ENCODE data around the gene ZIC2. TPM values are rescaled to one million over a fixed set of nuclear protein-coding genes. Genes with fewer than 3 reads are reported as not detected.

ZIC2 gene
- total RNA-seq, 1 experiment from 2014 or later, result 44.4 TPM

GRCh38 chr13:99956473-99957349 is 24.9 kb upstream of the ZIC2 start:
- Histone ChIP-seq H2AFZ (ENCODE audit: low read depth, low read length, poor library complexity, severe bottlenecking) (no peak overlapping the region), H3K27ac (ENCODE audit: low read depth, low read length) (no peak overlapping the region), H3K9ac (ENCODE audit: low read length) (no peak overlapping the region), H3K36me3 (ENCODE audit: control insufficient read depth in 1 of 2, insufficient read depth in 2 of 2, low read length in 2 of 2) (no peaks in the 10 kb centered on the region), H3K4me1 (ENCODE audit: control insufficient read depth in 1 of 2, insufficient read depth in 2 of 2, low read length in 2 of 2) (no peaks in the 10 kb centered on the region), H4K20me1 (ENCODE audit: insufficient read depth) (no peaks in the 10 kb centered on the region; the same call in 1 of the 2 replicates), H3K79me2 (ENCODE audit: insufficient read depth, low read length) (no peaks in the 10 kb centered on the region), H3K9me3 (ENCODE audit: control insufficient read depth in 1 of 2, insufficient read depth in 1 of 2, low read depth in 1 of 2, low read length in 2 of 2) (no peaks in the 10 kb centered on the region), H3K9me2 (ENCODE audit: insufficient read depth) (no peaks in the 10 kb centered on the region), H3K27me3 (ENCODE audit: insufficient read depth, low read length) (no peaks in the 10 kb centered on the region), H3K4me3 (replicated peaks in 1 of 2; ENCODE audit: low read depth in 1 of 2, low read length in 2 of 2) (no peak overlapping the region), H3K4me2 (ENCODE audit: low read length) (no peak overlapping the region)
- DNase-seq (ENCODE audit: low read depth, low spot score) (no peak), ATAC-seq (no peak)
- no TSS peak for BruUV-seq (replicated peaks)
- CTCF ChIA-PET, result interaction anchor here (0.6 kb wide), 1 partner anchor 688 kb away, joined by 3 read pairs; no protein-coding TSS in a partner anchor
- RAD21 ChIA-PET (ENCODE audit: low non-redundant PET in 1 of 2, low total read pairs in 2 of 2, uncharacterized antibody in 2 of 2, unreplicated experiment in 2 of 2), result no interaction called here
- intact Hi-C loops (cut with micrococcal nuclease), result no loop called here
- TF ChIP-seq YY1 (IDR thresholded peaks at IDR 0.05; ENCODE audit: extremely low read depth, insufficient replicate concordance, low read depth, low read length) (no peak), EZH2 (IDR thresholded peaks at IDR 0.05) (no peak), SP1 (IDR thresholded peaks at IDR 0.05; ENCODE audit: low read depth) (no peak), ATF3 (IDR thresholded peaks at IDR 0.05) (no peak)
- TF ChIP-seq, protein P1, sequence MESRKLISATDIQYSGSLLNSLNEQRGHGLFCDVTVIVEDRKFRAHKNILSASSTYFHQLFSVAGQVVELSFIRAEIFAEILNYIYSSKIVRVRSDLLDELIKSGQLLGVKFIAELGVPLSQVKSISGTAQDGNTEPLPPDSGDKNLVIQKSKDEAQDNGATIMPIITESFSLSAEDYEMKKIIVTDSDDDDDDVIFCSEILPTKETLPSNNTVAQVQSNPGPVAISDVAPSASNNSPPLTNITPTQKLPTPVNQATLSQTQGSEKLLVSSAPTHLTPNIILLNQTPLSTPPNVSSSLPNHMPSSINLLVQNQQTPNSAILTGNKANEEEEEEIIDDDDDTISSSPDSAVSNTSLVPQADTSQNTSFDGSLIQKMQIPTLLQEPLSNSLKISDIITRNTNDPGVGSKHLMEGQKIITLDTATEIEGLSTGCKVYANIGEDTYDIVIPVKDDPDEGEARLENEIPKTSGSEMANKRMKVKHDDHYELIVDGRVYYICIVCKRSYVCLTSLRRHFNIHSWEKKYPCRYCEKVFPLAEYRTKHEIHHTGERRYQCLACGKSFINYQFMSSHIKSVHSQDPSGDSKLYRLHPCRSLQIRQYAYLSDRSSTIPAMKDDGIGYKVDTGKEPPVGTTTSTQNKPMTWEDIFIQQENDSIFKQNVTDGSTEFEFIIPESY (IDR thresholded peaks at IDR 0.05; ENCODE audit: extremely low read depth, insufficient replicate concordance, low read length), result no peak
- TF ChIP-seq, protein P2, sequence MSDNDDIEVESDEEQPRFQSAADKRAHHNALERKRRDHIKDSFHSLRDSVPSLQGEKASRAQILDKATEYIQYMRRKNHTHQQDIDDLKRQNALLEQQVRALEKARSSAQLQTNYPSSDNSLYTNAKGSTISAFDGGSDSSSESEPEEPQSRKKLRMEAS (IDR thresholded peaks at IDR 0.05), result no peak
- POLR2A ChIA-PET, result interaction anchor here (0.5 kb wide), 1 partner anchor 46 kb away, joined by 8 read pairs; no protein-coding TSS in a partner anchor

All from HCT116 (cell line).